A549 treated with CORT108297 at 1 μM for 4 hours (cell line): Measurements from ENCODE around the gene ZNF799. TPM values are rescaled to one million over a fixed set of nuclear protein-coding genes. Genes with fewer than 3 reads are reported as not detected.

Source experiments
- total RNA-seq: library from RNA; stranded (reverse); fragments of 200-300 nt; extraction: Qiagen RNA extraction; gene quantifications from 5 replicates; pipeline ENCODE4 v1.2.3, GENCODE V29; 2022

ZNF799 gene
- 1.4 to 2.3 TPM (median 1.6 TPM) in 5 replicates for total RNA-seq

DNA sequence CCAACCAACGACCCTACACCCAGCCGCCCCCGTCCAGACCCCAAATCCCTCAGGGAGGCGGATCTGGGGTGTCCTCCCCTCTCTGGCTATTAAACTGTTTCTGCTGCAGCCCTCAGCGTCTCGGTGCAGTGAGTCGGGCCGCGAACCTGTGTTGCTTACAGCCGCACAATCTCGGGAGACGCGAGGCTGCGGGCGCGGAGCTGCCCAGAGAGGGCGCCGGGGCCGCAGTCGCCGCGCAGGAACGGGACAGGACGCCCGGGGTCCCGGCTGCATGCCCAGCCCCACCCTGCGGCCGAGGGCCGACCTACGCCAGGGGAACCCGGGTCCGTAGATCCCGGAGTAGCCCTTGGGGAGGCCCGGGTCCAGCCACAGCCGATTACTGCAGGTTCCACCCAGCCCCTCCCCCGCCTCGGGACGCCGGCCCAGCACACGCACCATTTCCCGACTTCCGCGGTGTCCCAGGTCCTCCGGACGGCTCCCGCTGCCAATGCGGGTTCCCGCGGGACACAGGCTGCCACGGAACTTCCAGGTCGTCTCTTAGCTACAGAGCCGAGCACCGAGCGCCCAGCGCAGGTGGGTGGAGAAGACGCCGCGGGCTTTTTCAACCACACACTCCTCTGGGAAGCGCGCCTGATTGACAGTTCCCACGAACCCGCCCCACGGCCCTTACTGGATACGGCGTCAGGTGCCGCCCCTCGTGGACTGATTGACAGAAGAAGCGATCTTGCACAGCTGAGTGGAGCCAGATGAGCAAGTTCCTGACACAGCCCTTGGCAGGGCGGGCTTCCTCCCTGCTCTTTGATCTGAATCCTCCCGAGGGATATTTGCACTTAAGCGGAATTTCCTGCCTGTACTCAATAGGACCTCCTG lies at the start of gene ZNF799:
Gene ZNF799, minus strand, starts transcription at position 639 of the 870 bp plus-strand sequence. Its CDS starts 201 bp downstream, at position 438.

DNA sequence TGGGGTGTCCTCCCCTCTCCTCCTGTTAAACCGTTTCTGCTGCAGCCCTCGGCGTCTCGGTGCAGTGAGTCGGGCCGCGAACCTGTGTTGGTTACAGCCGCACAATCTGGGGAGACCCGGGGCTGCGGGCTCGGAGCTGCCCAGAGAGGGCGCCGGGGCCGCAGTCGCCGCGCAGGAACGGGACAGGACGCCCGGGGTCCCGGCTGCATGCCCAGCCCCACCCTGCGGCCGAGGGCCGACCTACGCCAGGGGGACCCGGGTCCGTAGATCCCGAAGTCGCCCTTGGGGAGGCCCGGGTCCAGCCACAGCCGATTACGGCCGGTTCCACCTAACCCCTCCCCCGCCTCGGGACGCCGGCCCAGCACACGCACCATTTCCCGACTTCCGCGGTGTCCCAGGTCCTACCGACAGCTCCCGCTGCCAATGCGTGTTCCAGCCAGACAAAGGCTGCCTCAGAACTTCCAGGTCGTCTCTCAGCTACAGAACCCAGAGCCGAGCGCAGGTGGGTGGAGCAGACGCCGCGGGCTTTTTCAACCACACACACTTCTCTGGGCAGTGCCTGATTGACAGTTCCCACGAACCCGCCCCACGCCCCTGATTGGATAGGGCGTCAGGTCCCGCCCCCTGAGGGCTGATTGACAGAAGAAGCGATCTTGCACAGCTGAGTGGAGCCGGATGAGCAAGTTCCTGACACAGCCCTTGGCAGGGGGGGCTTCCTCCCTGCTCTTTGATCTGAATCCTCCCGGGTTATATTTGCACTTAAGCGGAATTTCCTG lies 39.7 kb upstream of the ZNF799 start, which contains the start of gene ZNF443:
Gene ZNF443, minus strand, starts transcription at position 481 of the 776 bp plus-strand sequence. Its CDS starts 107 bp downstream, at position 374.

DNA sequence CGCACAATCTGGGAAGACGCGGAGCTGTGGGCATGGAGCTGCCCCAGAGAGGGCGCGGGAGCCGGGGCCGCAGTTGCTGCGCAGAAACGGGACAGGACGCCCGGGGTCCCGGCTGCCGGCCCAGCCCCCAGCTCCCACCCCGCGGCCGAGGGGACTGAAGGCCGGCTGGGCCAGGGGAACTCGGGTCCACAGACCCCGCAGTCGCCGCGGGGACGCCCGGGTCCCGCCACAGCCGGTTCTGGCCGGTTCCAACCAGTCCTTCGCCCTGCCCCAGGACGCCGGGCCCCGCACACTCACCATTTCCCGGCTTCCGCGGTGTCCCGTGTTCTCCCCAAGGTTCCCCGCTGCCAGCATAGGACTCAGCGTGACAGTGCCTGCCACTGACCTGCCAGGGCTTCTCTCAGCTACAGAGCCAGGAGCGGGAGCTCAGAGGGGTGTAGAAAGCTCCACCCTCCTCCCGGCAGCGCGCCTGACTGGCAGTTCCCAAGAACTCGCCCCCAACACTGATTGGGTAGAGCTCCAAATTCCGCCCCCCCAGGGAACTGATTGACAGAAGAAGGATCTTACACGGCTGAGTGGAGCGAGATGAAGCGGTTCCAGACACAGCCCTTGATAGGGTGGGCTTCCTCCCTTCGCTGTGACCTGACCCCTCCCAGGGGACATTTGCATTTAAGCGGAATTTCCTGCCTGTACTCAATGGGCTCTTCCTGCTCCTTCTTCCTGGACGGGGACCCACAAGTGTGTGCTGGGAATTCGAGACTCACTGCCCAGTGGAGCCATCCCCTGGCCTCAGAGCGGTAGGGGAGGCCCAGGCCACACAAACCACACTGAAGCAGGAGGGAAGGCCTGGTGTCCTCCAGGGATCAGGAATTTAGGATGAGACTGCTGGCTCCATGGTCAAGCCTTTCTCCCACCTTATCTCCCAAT lies 35.6 kb downstream of the ZNF799 start, which contains the start of gene ZNF442:
Gene ZNF442, minus strand, starts transcription at position 448 of the 927 bp plus-strand sequence. CDS start 2,052 bp downstream, outside the sequence.

Other genes with a start within 250 kb of the ZNF799 start
- gene ZNF625, start 244.5 kb downstream of the ZNF799 start, total RNA-seq = not detected in 5 replicates
- 1.2 to 2.0 TPM (median 1.7 TPM) in 5 replicates for gene ZNF136, start 238.2 kb downstream of the ZNF799 start, total RNA-seq
- 0.36 to 1.1 TPM (median 0.61 TPM) in 5 replicates for gene ZNF44, start 106.4 kb downstream of the ZNF799 start, total RNA-seq
- gene ZNF563, start 67.6 kb downstream of the ZNF799 start, total RNA-seq = not detected in 5 replicates
- gene ZNF442, start 35.6 kb downstream of the ZNF799 start, total RNA-seq = not detected in 5 replicates
- 0.80 to 1.1 TPM (median 0.92 TPM) in 5 replicates for gene ZNF443, start 39.8 kb upstream of the ZNF799 start, total RNA-seq
- gene ZNF709, start 83.5 kb upstream of the ZNF799 start, total RNA-seq = 0.05 TPM in 1 of 5 replicates, not detected in the others
- 1.3 to 2.4 TPM (median 1.9 TPM) in 5 replicates for gene ZNF564, start 150.2 kb upstream of the ZNF799 start, total RNA-seq
- 0.34 to 0.89 TPM (median 0.70 TPM) in 5 replicates for gene ZNF490, start 209.5 kb upstream of the ZNF799 start, total RNA-seq
- gene ZNF791, start 209.6 kb upstream of the ZNF799 start, total RNA-seq = 4.8 to 5.5 TPM (median 5.3 TPM) in 5 replicates